Stomach (tissue), 9 donors: ENCODE data around the gene AK9. TPM values are rescaled to one million over a fixed set of nuclear protein-coding genes. Genes with fewer than 3 reads are reported as not detected.

ENCODE experiments used
- DNase-seq, 2 donors: peaks; one replicate each; pipeline versions ENCODE4 v3.0.0 to v3.0.0-alpha.2; 2013 to 2019
- H3K27ac ChIP-seq, 5 donors: fragments of 200-600 bp in 4 of 5; sonication (generic) in 4 of 5; one replicate each; pipeline ENCODE4 v1.5.1; 2013 to 2019; ENCODE audit warnings: mild to moderate bottlenecking in 1 of 5, moderate library complexity in 1 of 5
- H3K27me3 ChIP-seq, 3 donors: fragments of 200-600 bp; sonication (generic); one replicate each; pipeline ENCODE4 v1.5.1; 2017 to 2019; ENCODE audit warnings: mixed run types in 1 of 3
- H3K36me3 ChIP-seq, 4 donors: fragments of 200-600 bp; sonication (generic); 1 replicate in 3 of 4; 2 replicates in 1 of 4; pipeline ENCODE4 v1.5.1; 2016 to 2019
- H3K4me1 ChIP-seq, 4 donors: fragments of 200-600 bp; sonication (generic); one replicate each; pipeline ENCODE4 v1.5.1; 2016 to 2019
- H3K4me3 ChIP-seq, 4 donors: fragments of 200-600 bp; sonication (generic) in 3 of 4; one replicate each; pipeline ENCODE4 v1.5.1; 2016 to 2019; ENCODE audit warnings: mild to moderate bottlenecking in 1 of 4
- H3K9me3 ChIP-seq, 4 donors: fragments of 200-600 bp; sonication (generic); one replicate each; pipeline ENCODE4 v1.5.1; 2016 to 2019
- CTCF ChIP-seq, 7 experiments: fragments of 450-650 bp in 4 of 7; fragments of 200-600 bp in 3 of 7; sonication (generic) in 3 of 7; IDR thresholded peaks; one replicate each; pipeline ENCODE4 v1.5.1; 2016 to 2019; ENCODE audit warnings: antibody characterized with exemption in 7 of 7, control low read depth in 2 of 7, mild to moderate bottlenecking in 1 of 7
- EP300 ChIP-seq: sonication (generic); formaldehyde crosslinking; IDR thresholded peaks from one replicate; pipeline ENCODE4 v1.6.1; 2017; ENCODE audit warnings: antibody characterized with exemption
- POLR2A ChIP-seq, 4 donors: fragments of 450-650 bp; IDR thresholded peaks; one replicate each; pipeline ENCODE4 v1.6.1; 2016; ENCODE audit warnings: antibody characterized with exemption in 4 of 4, control low read depth in 2 of 4, mild to moderate bottlenecking in 1 of 4, moderate library complexity in 1 of 4
- POLR2AphosphoS5 ChIP-seq, 3 donors: sonication (generic); formaldehyde crosslinking; IDR thresholded peaks; one replicate each; pipeline ENCODE4 v1.6.1; 2016; ENCODE audit warnings: antibody characterized with exemption in 3 of 3
- WGBS, 5 donors: extraction: QIAGEN DNeasy Blood & Tissue Kit in 3 of 5; methylation state at CpG; one replicate each; pipeline versions ENCODE4 v1.1.5 to v1.1.7; 2013 to 2018; 5-methylcytosine and 5-hydroxymethylcytosine counted together
- intact Hi-C: fragments of 100-400 bp; cut with DNase I; formaldehyde crosslinking; loops from one replicate; pipeline ENCODE4 v1.15.1; 2023; ENCODE audit warnings: low total_unique reads
- polyA plus RNA-seq, 3 donors: library from polyadenylated mRNA; stranded (reverse); fragments of 200-250 nt; gene quantifications; one replicate each; pipeline ENCODE4 v1.2.3, GENCODE V29; 2013
- total RNA-seq, 5 donors: library from RNA; depleted of rRNA; stranded (reverse); fragments of >200 nt; gene quantifications; one replicate each; pipeline versions ENCODE4 v1.1.0 to v1.2.3, GENCODE V29; 2014 to 2016
- donor health status: healthy with polysubstance abuse.
- donor health status: Bipolar disorder and iron deficiency.
- donor health status: healthy.

Gene AK9
- total and polyA plus RNA-seq, 8 donors: 3.8 to 20.3 (median 9.1) TPM

GRCh38 chr6:109449795-109450673 lies 241.0 kb downstream of the AK9 start:
- peaks cover 9 to 25% (median 14%) of the 10 kb centered on the region in 4 donors for H3K4me1 ChIP-seq
- TF ChIP-seq POLR2AphosphoS5 (IDR thresholded peaks at IDR 0.05) (no peak), CTCF (IDR thresholded peaks at IDR 0.05) (no peak), POLR2A (IDR thresholded peaks at IDR 0.05) (no peak), EP300 (no peak)
- no peak overlapping the region for H3K4me3 ChIP-seq
- peak in 1 of 2 donors; percentile 44 for DNase-seq
- WGBS, 5 donors: 77 to 84% (median 79%) methylated on average over 9 to 16 of the region's 16 CpGs
- H3K9me3 ChIP-seq: no peaks in the 10 kb centered on the region
- no peaks in the 10 kb centered on the region for H3K27me3 ChIP-seq
- H3K36me3 ChIP-seq: peaks cover 32 to 59% (median 39%) of the 10 kb centered on the region in 4 donors
- intact Hi-C loops: no loop called here
- no peak overlapping the region for H3K27ac ChIP-seq

- intact Hi-C loops: no loop called here
- no peaks in the 10 kb centered on the region for H3K9me3 ChIP-seq
- DNase-seq: peak in 1 of 2 donors; percentile 24
- H3K27ac ChIP-seq: no peak overlapping the region
- H3K27me3 ChIP-seq: no peaks in the 10 kb centered on the region
- H3K4me1 ChIP-seq: peaks cover 1 to 17% (median 6%) of the 10 kb centered on the region in 4 donors
- WGBS, 5 donors: 81 to 86% (median 86%) methylated on average over 18 to 19 of the region's 19 CpGs
- no peak for TF ChIP-seq CTCF (IDR thresholded peaks at IDR 0.05)
- no peak for TF ChIP-seq POLR2AphosphoS5 (IDR thresholded peaks at IDR 0.05)
- no peak for TF ChIP-seq POLR2A (IDR thresholded peaks at IDR 0.05)
- no peak for TF ChIP-seq EP300
- H3K36me3 ChIP-seq: peaks cover 40 to 67% (median 47%) of the 10 kb centered on the region in 4 donors
- no peak overlapping the region for H3K4me3 ChIP-seq
Measured at GRCh38 chr6:109449064-109449794, 241.8 kb downstream of the AK9 start.

GRCh38 chr6:109448615-109449014 lies 242.4 kb downstream of the AK9 start:
- H3K36me3 ChIP-seq: peaks cover 44 to 71% (median 53%) of the 10 kb centered on the region in 4 donors
- H3K27me3 ChIP-seq: no peaks in the 10 kb centered on the region
- TF ChIP-seq POLR2A (IDR thresholded peaks at IDR 0.05): no peak
- TF ChIP-seq POLR2AphosphoS5 (IDR thresholded peaks at IDR 0.05): no peak
- TF ChIP-seq CTCF (IDR thresholded peaks at IDR 0.05): no peak
- no peak for TF ChIP-seq EP300
- 68 to 82% (median 76%) methylated on average over 1 to 7 of the region's 7 CpGs for WGBS, 5 donors
- H3K27ac ChIP-seq: no peak overlapping the region
- intact Hi-C loops: no loop called here
- no peak overlapping the region for H3K4me3 ChIP-seq
- H3K9me3 ChIP-seq: no peaks in the 10 kb centered on the region
- peaks cover 0 to 11% (median 1%) of the 10 kb centered on the region in 4 donors for H3K4me1 ChIP-seq
- DNase-seq: no peak

- Histone ChIP-seq H3K27ac (no peak overlapping the region), H3K27me3 (no peaks in the 10 kb centered on the region), H3K4me1 (peaks cover 0 to 5% (median 0%) of the 10 kb centered on the region in 4 donors), H3K4me3 (no peak overlapping the region), H3K36me3 (peaks cover 44 to 71% (median 58%) of the 10 kb centered on the region in 4 donors), H3K9me3 (no peaks in the 10 kb centered on the region)
- WGBS, 5 donors: 82 to 88% (median 83%) methylated on average over 8 of the region's 8 CpGs
- no peak for TF ChIP-seq POLR2AphosphoS5 (IDR thresholded peaks at IDR 0.05)
- no peak for TF ChIP-seq POLR2A (IDR thresholded peaks at IDR 0.05)
- no peak for TF ChIP-seq EP300
- no peak for TF ChIP-seq CTCF (IDR thresholded peaks at IDR 0.05)
- intact Hi-C loops: no loop called here
- DNase-seq: peak in 1 of 2 donors; percentile 24
Measured at GRCh38 chr6:109447878-109448555, 243.0 kb downstream of the AK9 start.
